GM12878 (cell line): ENCODE results near the gene SLCO2B1. TPM values are rescaled to one million over a fixed set of nuclear protein-coding genes. Genes with fewer than 3 reads are reported as not detected.

Experiments used
- ATAC-seq: fragments of 200-7000 bp; cut with Tn5 transposase; 3 replicates; pipeline ENCODE4 v1.9.1; 2020; ENCODE audit warnings: mild to moderate bottlenecking, moderate library complexity
- BruUV-seq: library from RNA; stranded (reverse); fragments of 400-500 nt; replicated peaks from 2 replicates; lab custom pipeline; 2021; lab: Mats Ljungman, UMichigan
- CTCF ChIA-PET: fragments of 300-600 bp; sonication (Branson Sonifier 250); formaldehyde crosslinking; extraction: SDS; loops from one replicate; lab custom pipeline; 2021; ENCODE audit warnings: inconsistent platforms; lab: Yijun Ruan, JAX
- POLR2A ChIA-PET: fragments of 350-600 bp; formaldehyde crosslinking; extraction: SDS; loops from one replicate; lab custom pipeline; 2021; ENCODE audit warnings: inconsistent platforms; lab: Charles Lee
- RAD21 ChIA-PET: fragments of 300-600 bp; sonication (Branson Sonifier 250); formaldehyde crosslinking; loops from one replicate; lab custom pipeline; 2023; ENCODE audit warnings: antibody characterized with exemption; ENCODE audit not compliant: unreplicated experiment; lab: Charles Lee
- SMC1A ChIA-PET: fragments of 300-600 bp; sonication (Branson Sonifier 250); formaldehyde crosslinking; loops from one replicate; lab custom pipeline; 2023; ENCODE audit not compliant: unreplicated experiment, uncharacterized antibody; lab: Charles Lee
- DNase-seq: peaks from one replicate; pipeline ENCODE4 v3.0.0-alpha.2; 2011; ENCODE audit warnings: low read depth, low spot score
- FAIRE-seq: peaks from 3 replicates; lab custom pipeline; 2011; peaks lifted over from hg19 to GRCh38; lab: Jason Lieb, UNC
- H2AFZ ChIP-seq: 2 replicates; pipeline ENCODE4 v1.6.0; 2011; ENCODE audit warnings: low read depth, low read length, control low read depth; ENCODE audit not compliant: control insufficient read depth
- H3K27ac ChIP-seq: 2 replicates; pipeline ENCODE4 v1.5.1; 2011; ENCODE audit warnings: control low read depth; ENCODE audit not compliant: control insufficient read depth, insufficient read depth
- H3K27me3 ChIP-seq, 2 experiments: replicated peaks in 1 of 2; 2 replicates each; pipeline versions ENCODE4 v1.6.0 to v1.6.1; 2011; ENCODE audit warnings: low read length in 1 of 2; ENCODE audit not compliant: control insufficient read depth in 2 of 2, insufficient read depth in 2 of 2
- H3K36me3 ChIP-seq, 2 experiments: 2 replicates each; pipeline ENCODE4 v1.5.1; 2011; ENCODE audit warnings: low read length in 1 of 2; ENCODE audit not compliant: control insufficient read depth in 2 of 2, insufficient read depth in 2 of 2
- H3K4me1 ChIP-seq: 2 replicates; pipeline ENCODE4 v1.6.1; 2011; ENCODE audit warnings: mild to moderate bottlenecking, low read length, moderate library complexity, mixed read lengths; ENCODE audit not compliant: control insufficient read depth, insufficient read depth
- H3K4me2 ChIP-seq: 2 replicates; pipeline ENCODE4 v1.6.0; 2011; ENCODE audit warnings: control low read depth; ENCODE audit not compliant: control insufficient read depth, insufficient read depth
- H3K4me3 ChIP-seq: fragments of 200-600 bp; sonication (generic); 2 replicates; pipeline ENCODE4 v1.5.1; 2016
- H3K79me2 ChIP-seq: 2 replicates; pipeline ENCODE4 v1.6.0; 2011; ENCODE audit warnings: low read length; ENCODE audit not compliant: control insufficient read depth, insufficient read depth
- H3K9ac ChIP-seq: 2 replicates; pipeline ENCODE4 v1.8.0; 2011; ENCODE audit warnings: low read length, control low read depth, mixed read lengths; ENCODE audit not compliant: control insufficient read depth, insufficient read depth
- H3K9me3 ChIP-seq: replicated peaks from 3 replicates; pipeline ENCODE4 v1.5.1; 2011; ENCODE audit warnings: mild to moderate bottlenecking, low read length; ENCODE audit not compliant: control insufficient read depth, insufficient read depth
- H4K20me1 ChIP-seq: 2 replicates; pipeline ENCODE4 v1.6.0; 2011; ENCODE audit not compliant: control insufficient read depth, insufficient read depth
- ATF7 ChIP-seq: fragments of 450-650 bp; IDR thresholded peaks from 2 replicates; pipeline ENCODE4 v1.6.1; 2016; ENCODE audit warnings: low read depth, mild to moderate bottlenecking
- CHD4 ChIP-seq: fragments of 200-600 bp; sonication (generic); IDR thresholded peaks from 2 replicates; pipeline ENCODE4 v1.6.1; 2016; ENCODE audit warnings: mild to moderate bottlenecking
- EZH2 ChIP-seq: IDR thresholded peaks from 2 replicates; pipeline ENCODE4 v1.6.1; 2012; ENCODE audit warnings: low read depth, mild to moderate bottlenecking, control low read depth, inconsistent platforms, low read length, borderline replicate concordance; ENCODE audit not compliant: control insufficient read depth
- HCFC1 ChIP-seq: fragments of 150-350 bp; IDR thresholded peaks from 2 replicates; pipeline ENCODE4 v1.6.1; 2014; ENCODE audit warnings: low read length
- HDGF ChIP-seq: fragments of 450-650 bp; IDR thresholded peaks from 2 replicates; pipeline ENCODE4 v1.6.1; 2016; ENCODE audit warnings: antibody characterized with exemption
- NBN ChIP-seq: fragments of 450-650 bp; IDR thresholded peaks from 2 replicates; pipeline ENCODE4 v1.6.1; 2016
- NR2C1 ChIP-seq: fragments of 450-650 bp; IDR thresholded peaks from 2 replicates; pipeline ENCODE4 v1.6.1; 2017; ENCODE audit warnings: antibody characterized with exemption, mild to moderate bottlenecking, moderate library complexity
- POLR2AphosphoS5 ChIP-seq: IDR thresholded peaks from 2 replicates; pipeline ENCODE4 v1.6.1; 2011; ENCODE audit warnings: mild to moderate bottlenecking, low read length, inconsistent platforms
- POU2F2 ChIP-seq: IDR thresholded peaks from 3 replicates; pipeline ENCODE4 v1.6.1; 2011; ENCODE audit warnings: low read depth, mild to moderate bottlenecking, low read length, borderline replicate concordance
- RBBP5 ChIP-seq: fragments of 200-600 bp; sonication (generic); conservative IDR thresholded peaks from 2 replicates; pipeline ENCODE4 v1.6.1; 2016
- SMAD5 ChIP-seq: IDR thresholded peaks from 2 replicates; pipeline ENCODE4 v1.6.1; 2016; ENCODE audit warnings: antibody characterized with exemption, low read depth
- SMC3 ChIP-seq: IDR thresholded peaks from 2 replicates; pipeline ENCODE4 v1.6.1; 2011; ENCODE audit warnings: low read length, improper control_type of control experiment, borderline replicate concordance
- ZBTB33 ChIP-seq: fragments of 450-650 bp; IDR thresholded peaks from 2 replicates; pipeline ENCODE4 v1.6.1; 2017; ENCODE audit warnings: mild to moderate bottlenecking
- ZNF24 ChIP-seq: fragments of 450-650 bp; IDR thresholded peaks from 2 replicates; pipeline ENCODE4 v1.6.1; 2017; ENCODE audit warnings: antibody characterized with exemption, mild to moderate bottlenecking
- WGBS: methylation state at CpG from one replicate; pipeline ENCODE4 v1.1.6; 2016; ENCODE audit warnings: low lambda C conversion rate; ENCODE audit not compliant: insufficient replicate concordance, insufficient coverage; ENCODE audit errors: missing lambda C conversion rate; 5-methylcytosine and 5-hydroxymethylcytosine counted together
- in situ Hi-C: fragments of 300-500 bp; cut with MboI; formaldehyde crosslinking; loops from 9 replicates; pipeline ENCODE4 v1.14.3; 2018; ENCODE audit warnings: mixed read lengths
- intact Hi-C: fragments of 100-400 bp; cut with micrococcal nuclease; formaldehyde crosslinking; loops from one replicate; pipeline ENCODE4 v1.14.2; 2022; ENCODE audit not compliant: unreplicated experiment
- polyA plus RNA-seq, 11 experiments: library from polyadenylated mRNA; depleted of rRNA in 4 of 11; unstranded in 6 of 11; stranded (reverse) in 5 of 11; fragments of >200 nt; fragmentation: Nextera tagmentation in 4 of 11; fragmentation: Illumina TruSeq in 1 of 11; extraction: Ambion mirVana in 4 of 11; extraction: Trizol in 1 of 11; gene quantifications; 1 replicate in 1 of 11; 2 replicates in 10 of 11; pipeline versions ENCODE4 v1.2.1 to v1.2.3, GENCODE V29; 2011 to 2016; ENCODE audit warnings: inconsistent platforms in 2 of 11, missing spikeins in 2 of 11, low read depth in 1 of 11
- total RNA-seq, 4 experiments: library from RNA; depleted of rRNA in 3 of 4; stranded (reverse); fragments of >200 nt in 3 of 4; fragmentation: Illumina TruSeq in 1 of 4; extraction: Trizol in 1 of 4; gene quantifications; 2 replicates each; pipeline versions ENCODE4 v1.2.1 to v1.2.3, GENCODE V29; 2013 to 2021

The SLCO2B1 gene
- total and polyA plus RNA-seq, 10 of the 15 experiments (the other 5 are each of a cell fraction or from before 2014, with no cell fraction given): 0.05 to 3.5 (median 0.93) TPM; not detected in 2

GRCh38 chr11:75146711-75147110 lies 4.2 kb upstream of the SLCO2B1 start:
- in situ Hi-C loops (loop anchor here (5.0 kb wide), 2 partner anchors 56 to 101 kb away; no protein-coding TSS in a partner anchor), intact Hi-C loops (no loop called here)
- H3K79me2 ChIP-seq: no peaks in the 10 kb centered on the region
- no peaks in the 10 kb centered on the region for H3K9me3 ChIP-seq
- no peaks in the 10 kb centered on the region for H3K36me3 ChIP-seq
- ChIA-PET RAD21 (interaction anchor here (1.6 to 10.0 kb wide), 2 partner anchors 58 to 102 kb away, joined by 4 to 132 read pairs; no protein-coding TSS in a partner anchor), SMC1A (interaction anchor here (0.5 to 12.0 kb wide), 4 partner anchors 58 to 216 kb away, joined by 3 to 111 read pairs (median 5); no protein-coding TSS in a partner anchor), POLR2A (no interaction called here), CTCF (interaction anchor here (0.6 to 11.5 kb wide), 12 partner anchors 7 to 234 kb away, joined by 3 to 232 read pairs (median 4); partner anchors contain the start of gene TPBGL)
- no peak overlapping the region for H3K4me3 ChIP-seq
- DNase-seq (no peak), FAIRE-seq (no peak), ATAC-seq (no peak)
- WGBS: 8% methylated on average over 5 of the region's 5 CpGs
- no peak overlapping the region for H3K9ac ChIP-seq
- no TSS peak for BruUV-seq
- H3K4me2 ChIP-seq: no peak overlapping the region
- no peaks in the 10 kb centered on the region for H3K27me3 ChIP-seq
- TF ChIP-seq POU2F2: no peak
- no peak for TF ChIP-seq RBBP5
- TF ChIP-seq ZNF24: no peak
- no peak for TF ChIP-seq SMC3
- TF ChIP-seq NR2C1: no peak
- no peak for TF ChIP-seq EZH2
- TF ChIP-seq POLR2AphosphoS5: no peak
- TF ChIP-seq HCFC1: no peak
- no peak for TF ChIP-seq ZBTB33
- TF ChIP-seq HDGF: no peak
- TF ChIP-seq ATF7: no peak
- no peak for TF ChIP-seq NBN
- no peak for TF ChIP-seq CHD4
- TF ChIP-seq SMAD5: no peak
- no peaks in the 10 kb centered on the region for H4K20me1 ChIP-seq
- H3K27ac ChIP-seq: no peak overlapping the region
- H2AFZ ChIP-seq: no peak overlapping the region
- peaks cover 14% of the 10 kb centered on the region for H3K4me1 ChIP-seq
